Fibroblast of lung (primary cell): ENCODE results near the gene CISH. TPM values are rescaled to one million over a fixed set of nuclear protein-coding genes. Genes with fewer than 3 reads are reported as not detected.

Experiments
- DNase-seq, 2 donors: peaks; one replicate each; pipeline versions ENCODE4 v3.0.0 to v3.0.0-alpha.2; 2010; ENCODE audit warnings: low read depth in 2 of 2
- H2AFZ ChIP-seq: 2 replicates; pipeline ENCODE4 v1.5.1; 2012; ENCODE audit warnings: low read length, control low read depth, inconsistent platforms
- H3K27ac ChIP-seq: 2 replicates; pipeline ENCODE4 v1.5.1; 2011; ENCODE audit warnings: low read length, control low read depth; ENCODE audit not compliant: insufficient read depth
- H3K27me3 ChIP-seq: 2 replicates; pipeline ENCODE4 v1.5.1; 2011; ENCODE audit warnings: mild to moderate bottlenecking, low read length; ENCODE audit not compliant: control insufficient read depth, insufficient read depth
- H3K36me3 ChIP-seq: 2 replicates; pipeline ENCODE4 v1.5.1; 2011; ENCODE audit warnings: low read length; ENCODE audit not compliant: control insufficient read depth, insufficient read depth
- H3K4me1 ChIP-seq: 2 replicates; pipeline ENCODE4 v1.5.1; 2011; ENCODE audit warnings: low read length; ENCODE audit not compliant: control insufficient read depth, insufficient read depth; ENCODE audit errors: extremely low read depth
- H3K4me2 ChIP-seq: 2 replicates; pipeline ENCODE4 v1.5.1; 2011; ENCODE audit warnings: low read length, control low read depth; ENCODE audit not compliant: insufficient read depth; ENCODE audit errors: extremely low read depth
- H3K4me3 ChIP-seq, 4 experiments: fragments of 200-600 bp in 1 of 4; sonication (generic) in 1 of 4; replicated peaks in 1 of 4; 2 replicates each; pipeline ENCODE4 v1.5.1; 2011 to 2016; ENCODE audit warnings: low read length in 4 of 4, low read depth in 3 of 4, mild to moderate bottlenecking in 3 of 4, control low read depth in 2 of 4, inconsistent platforms in 1 of 4, mixed read lengths in 1 of 4; ENCODE audit not compliant: insufficient read depth in 1 of 4; ENCODE audit errors: control extremely low read depth in 1 of 4
- H3K79me2 ChIP-seq: 2 replicates; pipeline ENCODE4 v1.5.1; 2012; ENCODE audit warnings: mild to moderate bottlenecking, low read length, inconsistent platforms; ENCODE audit not compliant: control insufficient read depth, insufficient read depth
- H3K9ac ChIP-seq: 2 replicates; pipeline ENCODE4 v1.5.1; 2011; ENCODE audit warnings: mild to moderate bottlenecking, low read length, control low read depth; ENCODE audit not compliant: insufficient read depth
- H3K9me3 ChIP-seq: 2 replicates; pipeline ENCODE4 v1.5.1; 2012; ENCODE audit warnings: low read depth, low read length; ENCODE audit not compliant: control insufficient read depth, insufficient read depth
- H4K20me1 ChIP-seq: 2 replicates; pipeline ENCODE4 v1.5.1; 2011; ENCODE audit warnings: low read length; ENCODE audit not compliant: control insufficient read depth, insufficient read depth; ENCODE audit errors: extremely low read depth
- CTCF ChIP-seq, 2 donors: IDR thresholded peaks in 1 of 2; conservative IDR thresholded peaks in 1 of 2; 1 replicate in 1 of 2; 2 replicates in 1 of 2; pipeline ENCODE4 v1.5.1; 2011 to 2012; ENCODE audit warnings: low read length in 2 of 2, control low read depth in 1 of 2, inconsistent platforms in 1 of 2, low read depth in 1 of 2, mild to moderate bottlenecking in 1 of 2
- EZH2 ChIP-seq: IDR thresholded peaks from 2 replicates; pipeline ENCODE4 v1.5.1; 2012; ENCODE audit warnings: low read length, control low read depth, mild to moderate bottlenecking; ENCODE audit errors: missing control alignments
- polyA plus RNA-seq, 2 donors: library from polyadenylated mRNA; depleted of rRNA in 1 of 2; stranded (reverse) in 1 of 2; unstranded in 1 of 2; fragments of >200 nt; gene quantifications; 2 replicates each; pipeline ENCODE4 v1.2.1, GENCODE V29; 2011 to 2012; ENCODE audit warnings: missing spikeins in 1 of 2
- total RNA-seq: library from RNA; depleted of rRNA; stranded (reverse); fragments of >200 nt; gene quantifications from 2 replicates; pipeline ENCODE4 v1.2.1, GENCODE V29; 2014

Gene CISH
- total and polyA plus RNA-seq, 2 donors (not counting 1 experiment from before 2014, with no cell fraction given), result 0.99 to 1.9 TPM

GRCh38 chr3:50602595-50603191, 8.9 kb downstream of the CISH start:
- no peaks in the 10 kb centered on the region for H4K20me1 ChIP-seq
- TF ChIP-seq CTCF (conservative IDR thresholded peaks at IDR 0.05 in 1 of 2, IDR thresholded peaks at IDR 0.05 in 1 of 2; ENCODE audit: low read depth in 1 of 2, low read length in 2 of 2) (no peak), EZH2 (no peak)
- no peak for DNase-seq
- peak overlapping the region; percentile 9 for H3K4me2 ChIP-seq
- H3K79me2 ChIP-seq, result no peaks in the 10 kb centered on the region
- no peaks in the 10 kb centered on the region for H3K27me3 ChIP-seq
- H3K36me3 ChIP-seq, result peaks cover 6% of the 10 kb centered on the region
- H3K27ac ChIP-seq, result peak overlapping the region; percentile 85
- H2AFZ ChIP-seq, result no peak overlapping the region
- peaks cover 22% of the 10 kb centered on the region for H3K4me1 ChIP-seq
- no peak overlapping the region for H3K4me3 ChIP-seq
- no peaks in the 10 kb centered on the region for H3K9me3 ChIP-seq
- H3K9ac ChIP-seq, result peak overlapping the region; percentile 55

GRCh38 chr3:50600841-50601591, 10.6 kb downstream of the CISH start:
- Histone ChIP-seq H3K27me3 (no peaks in the 10 kb centered on the region), H3K9ac (peak overlapping the region; percentile 30), H3K4me3 (peak overlapping the region in 2 of 4 experiments; percentile 10 to 42), H3K36me3 (no peaks in the 10 kb centered on the region), H4K20me1 (no peaks in the 10 kb centered on the region), H3K9me3 (no peaks in the 10 kb centered on the region), H3K4me2 (peak overlapping the region; percentile 48), H3K27ac (peak overlapping the region; percentile 85), H3K79me2 (no peaks in the 10 kb centered on the region), H2AFZ (no peak overlapping the region), H3K4me1 (peaks cover 22% of the 10 kb centered on the region)
- TF ChIP-seq EZH2, result no peak
- TF ChIP-seq CTCF (conservative IDR thresholded peaks at IDR 0.05 in 1 of 2, IDR thresholded peaks at IDR 0.05 in 1 of 2; ENCODE audit: low read depth in 1 of 2, low read length in 2 of 2), result no peak
- DNase-seq, result peak; percentile 96 to 98

- Histone ChIP-seq H3K27ac (peak overlapping the region; percentile 85), H3K9ac (no peak overlapping the region), H2AFZ (no peak overlapping the region), H4K20me1 (no peaks in the 10 kb centered on the region), H3K79me2 (no peaks in the 10 kb centered on the region), H3K4me2 (no peak overlapping the region), H3K36me3 (no peaks in the 10 kb centered on the region), H3K4me1 (peaks cover 22% of the 10 kb centered on the region), H3K9me3 (no peaks in the 10 kb centered on the region), H3K4me3 (no peak overlapping the region), H3K27me3 (no peaks in the 10 kb centered on the region)
- TF ChIP-seq EZH2 (no peak), CTCF (conservative IDR thresholded peaks at IDR 0.05 in 1 of 2, IDR thresholded peaks at IDR 0.05 in 1 of 2; ENCODE audit: low read depth in 1 of 2, low read length in 2 of 2) (no peak)
- DNase-seq, result no peak
These were observed 11.3 kb downstream of the CISH start for GRCh38 chr3:50600141-50600753.
